DND-41 (cell line): ENCODE data around the gene ZDHHC1.
"Not testable (repeated sequence)": the region's sequence is repeated elsewhere in the genome, so short reads cannot be mapped to it uniquely, and the experiment has no call there.

Experiments used
- ATAC-seq: fragments of 200-7000 bp; cut with Tn5 transposase; 3 replicates; pipeline ENCODE4 v1.9.1; 2021; ENCODE audit warnings: low read depth; ENCODE audit not compliant: insufficient read depth
- DNase-seq: peaks from one replicate; pipeline ENCODE4 v3.0.0-alpha.2; 2020
- H2AFZ ChIP-seq: 2 replicates; pipeline ENCODE4 v1.6.0; 2012; ENCODE audit warnings: low read depth, low read length
- H3K27ac ChIP-seq: 2 replicates; pipeline ENCODE4 v1.5.1; 2012; ENCODE audit warnings: low read length, inconsistent platforms
- H3K27me3 ChIP-seq: fragments of 200-600 bp; sonication (generic); 2 replicates; pipeline ENCODE4 v1.6.0; 2012; ENCODE audit warnings: low read length, mild to moderate bottlenecking, inconsistent platforms; ENCODE audit not compliant: insufficient read depth, poor library complexity
- H3K36me3 ChIP-seq: 2 replicates; pipeline ENCODE4 v1.5.1; 2012; ENCODE audit warnings: low read length, inconsistent platforms; ENCODE audit not compliant: insufficient read depth
- H3K4me1 ChIP-seq: 2 replicates; pipeline ENCODE4 v1.5.1; 2012; ENCODE audit warnings: mild to moderate bottlenecking, low read length; ENCODE audit not compliant: insufficient read depth
- H3K4me2 ChIP-seq: 2 replicates; pipeline ENCODE4 v1.6.0; 2012; ENCODE audit warnings: mild to moderate bottlenecking, moderate library complexity, low read length, inconsistent platforms; ENCODE audit not compliant: insufficient read depth
- H3K4me3 ChIP-seq, 2 experiments: fragments of 200-600 bp in 1 of 2; shearing (Covaris generic) in 1 of 2; 2 replicates each; pipeline ENCODE4 v1.5.1; 2012 to 2016; ENCODE audit warnings: inconsistent platforms in 2 of 2, low read length in 2 of 2, mild to moderate bottlenecking in 2 of 2, low read depth in 1 of 2, moderate library complexity in 1 of 2
- H3K79me2 ChIP-seq: 2 replicates; pipeline ENCODE4 v1.6.0; 2012; ENCODE audit warnings: low read length, inconsistent platforms; ENCODE audit not compliant: insufficient read depth
- H3K9ac ChIP-seq: 2 replicates; pipeline ENCODE4 v1.6.0; 2012; ENCODE audit warnings: low read depth, mild to moderate bottlenecking, inconsistent platforms, low read length, moderate library complexity
- H3K9me3 ChIP-seq: 2 replicates; pipeline ENCODE4 v1.5.1; 2012; ENCODE audit warnings: low read length, moderate library complexity, mild to moderate bottlenecking, inconsistent platforms; ENCODE audit not compliant: insufficient read depth, severe bottlenecking
- H4K20me1 ChIP-seq: 2 replicates; pipeline ENCODE4 v1.6.0; 2012; ENCODE audit warnings: low read length; ENCODE audit not compliant: insufficient read depth
- CTCF ChIP-seq: IDR thresholded peaks from 2 replicates; pipeline ENCODE4 v1.5.1; 2012; ENCODE audit warnings: borderline replicate concordance, low read length, moderate library complexity, mild to moderate bottlenecking; ENCODE audit not compliant: poor library complexity, severe bottlenecking; ENCODE audit errors: extremely low read depth
- EZH2 ChIP-seq: IDR thresholded peaks from 3 replicates; pipeline ENCODE4 v1.6.1; 2012; ENCODE audit warnings: borderline replicate concordance, low read depth, mild to moderate bottlenecking, moderate library complexity, low read length, inconsistent platforms; ENCODE audit not compliant: severe bottlenecking

ZDHHC1 gene

GRCh38 chr16:67364600-67365235 is 51.6 kb downstream of the ZDHHC1 start:
- Histone ChIP-seq H3K27me3 (no peaks in the 10 kb centered on the region), H3K27ac (no peak overlapping the region), H3K9me3 (no peaks in the 10 kb centered on the region), H3K79me2 (no peaks in the 10 kb centered on the region), H3K9ac (no peak overlapping the region), H3K4me3 (no peak overlapping the region), H3K4me2 (no peak overlapping the region), H2AFZ (no peak overlapping the region), H3K36me3 (no peaks in the 10 kb centered on the region), H4K20me1 (no peaks in the 10 kb centered on the region), H3K4me1 (no peaks in the 10 kb centered on the region)
- no peak for ATAC-seq
- TF ChIP-seq CTCF = no peak
- TF ChIP-seq EZH2 = no peak
- no peak for DNase-seq

- Histone ChIP-seq H3K4me1 (no peaks in the 10 kb centered on the region), H3K79me2 (no peaks in the 10 kb centered on the region), H3K36me3 (no peaks in the 10 kb centered on the region), H3K4me3 (no peak overlapping the region), H2AFZ (no peak overlapping the region), H3K27me3 (no peaks in the 10 kb centered on the region), H3K4me2 (no peak overlapping the region), H3K9me3 (no peaks in the 10 kb centered on the region), H3K9ac (no peak overlapping the region), H4K20me1 (no peaks in the 10 kb centered on the region), H3K27ac (no peak overlapping the region)
- TF ChIP-seq CTCF (no peak), EZH2 (no peak)
- no peak for ATAC-seq
- DNase-seq = no peak
These were observed 55.2 kb downstream of the ZDHHC1 start for GRCh38 chr16:67361038-67361437.

GRCh38 chr16:67359540-67360269 is 56.6 kb downstream of the ZDHHC1 start:
- H3K27me3 ChIP-seq, H3K4me1 ChIP-seq, H3K4me2 ChIP-seq, DNase-seq, H2AFZ ChIP-seq, H3K9me3 ChIP-seq, H3K4me3 ChIP-seq, H3K9ac ChIP-seq, H3K27ac ChIP-seq, ATAC-seq, H3K36me3 ChIP-seq, H4K20me1 ChIP-seq, H3K79me2 ChIP-seq: not testable (repeated sequence)

- DNase-seq (no peak), ATAC-seq (no peak)
- Histone ChIP-seq H2AFZ (no peak overlapping the region), H3K27ac (no peak overlapping the region), H3K79me2 (no peaks in the 10 kb centered on the region), H3K27me3 (no peaks in the 10 kb centered on the region), H3K4me1 (no peaks in the 10 kb centered on the region), H3K36me3 (no peaks in the 10 kb centered on the region), H3K9me3 (no peaks in the 10 kb centered on the region), H4K20me1 (no peaks in the 10 kb centered on the region), H3K4me3 (no peak overlapping the region), H3K4me2 (no peak overlapping the region), H3K9ac (no peak overlapping the region)
- TF ChIP-seq CTCF (no peak), EZH2 (no peak)
These were observed 58.7 kb downstream of the ZDHHC1 start for GRCh38 chr16:67357561-67357960.
